Endothelial cell (in vitro differentiated cells): ENCODE data around the gene TAB3. TPM values are rescaled to one million over a fixed set of nuclear protein-coding genes. Genes with fewer than 3 reads are reported as not detected.

Experiments used
- DNase-seq: peaks from one replicate; pipeline ENCODE4 v3.0.0; 2021; ENCODE audit warnings: low spot score
- H3K27ac Mint-ChIP-seq: one replicate; pipeline ENCODE4 v1.8.0; 2021; ENCODE audit warnings: mixed read lengths, inconsistent platforms; ENCODE audit not compliant: unreplicated experiment
- H3K27me3 Mint-ChIP-seq: one replicate; pipeline ENCODE4 v1.8.0; 2021; ENCODE audit warnings: mild to moderate bottlenecking, moderate library complexity, mixed read lengths, inconsistent platforms; ENCODE audit not compliant: unreplicated experiment
- H3K36me3 Mint-ChIP-seq: one replicate; pipeline ENCODE4 v1.8.0; 2021; ENCODE audit warnings: mild to moderate bottlenecking, low read depth, mixed read lengths, inconsistent platforms; ENCODE audit not compliant: unreplicated experiment
- H3K4me1 Mint-ChIP-seq: one replicate; pipeline ENCODE4 v1.8.0; 2021; ENCODE audit warnings: mild to moderate bottlenecking, mixed read lengths, inconsistent platforms; ENCODE audit not compliant: unreplicated experiment
- H3K4me3 Mint-ChIP-seq: one replicate; pipeline ENCODE4 v1.8.0; 2021; ENCODE audit warnings: mild to moderate bottlenecking, mixed read lengths, inconsistent platforms; ENCODE audit not compliant: unreplicated experiment
- H3K9me3 Mint-ChIP-seq: one replicate; pipeline ENCODE4 v1.8.0; 2021; ENCODE audit warnings: mixed read lengths, inconsistent platforms; ENCODE audit not compliant: unreplicated experiment
- CTCF ChIP-seq: fragments of 200-600 bp; sonication (generic); IDR thresholded peaks from one replicate; pipeline ENCODE4 v1.5.0; 2021; ENCODE audit warnings: antibody characterized with exemption; ENCODE audit not compliant: unreplicated experiment
- total RNA-seq: library from RNA; stranded (reverse); fragmentation: NEBNext Ultra II Directional; extraction: Animal tissue kit (Norgen Biotek cat#: 25700); gene quantifications from one replicate; pipeline ENCODE4 v1.2.1, GENCODE V29; 2021; ENCODE audit not compliant: unreplicated experiment

TAB3 gene
- total RNA-seq, 1 donor from 2014 or later: 23.8 TPM

GRCh38 chrX:30863974-30864373 lies 25.1 kb downstream of the TAB3 start:
- Mint-ChIP-seq H3K4me1 (no peaks in the 10 kb centered on the region), H3K27ac (no peak overlapping the region), H3K36me3 (no peaks in the 10 kb centered on the region), H3K27me3 (no peaks in the 10 kb centered on the region), H3K4me3 (no peak overlapping the region), H3K9me3 (no peaks in the 10 kb centered on the region)
- no peak for TF ChIP-seq CTCF
- no peak for DNase-seq

- H3K4me1 Mint-ChIP-seq: no peaks in the 10 kb centered on the region
- H3K27me3 Mint-ChIP-seq: no peaks in the 10 kb centered on the region
- no peak overlapping the region for H3K4me3 Mint-ChIP-seq
- no peak for TF ChIP-seq CTCF
- DNase-seq: no peak
- H3K9me3 Mint-ChIP-seq: no peaks in the 10 kb centered on the region
- H3K27ac Mint-ChIP-seq: no peak overlapping the region
- H3K36me3 Mint-ChIP-seq: peaks cover 6% of the 10 kb centered on the region
Observed at GRCh38 chrX:30858098-30858497, 31.0 kb downstream of the TAB3 start.

- H3K4me3 Mint-ChIP-seq: no peak overlapping the region
- no peak for DNase-seq
- TF ChIP-seq CTCF: no peak
- H3K27me3 Mint-ChIP-seq: no peaks in the 10 kb centered on the region
- no peaks in the 10 kb centered on the region for H3K4me1 Mint-ChIP-seq
- peaks cover 10% of the 10 kb centered on the region for H3K36me3 Mint-ChIP-seq
- no peak overlapping the region for H3K27ac Mint-ChIP-seq
- no peaks in the 10 kb centered on the region for H3K9me3 Mint-ChIP-seq
Observed at GRCh38 chrX:30851449-30851848, 37.6 kb downstream of the TAB3 start.

GRCh38 chrX:30835373-30835772 lies 53.7 kb downstream of the TAB3 start:
- H3K27ac Mint-ChIP-seq: no peak overlapping the region
- no peak overlapping the region for H3K4me3 Mint-ChIP-seq
- no peaks in the 10 kb centered on the region for H3K27me3 Mint-ChIP-seq
- DNase-seq: no peak
- no peaks in the 10 kb centered on the region for H3K9me3 Mint-ChIP-seq
- peaks cover 11% of the 10 kb centered on the region for H3K36me3 Mint-ChIP-seq
- H3K4me1 Mint-ChIP-seq: peaks cover 3% of the 10 kb centered on the region
- no peak for TF ChIP-seq CTCF

- Mint-ChIP-seq H3K36me3 (peaks cover 11% of the 10 kb centered on the region), H3K27me3 (no peaks in the 10 kb centered on the region), H3K4me3 (no peak overlapping the region), H3K4me1 (no peaks in the 10 kb centered on the region), H3K27ac (no peak overlapping the region), H3K9me3 (no peaks in the 10 kb centered on the region)
- TF ChIP-seq CTCF: no peak
- DNase-seq: no peak
Observed at GRCh38 chrX:30833896-30834295, 55.2 kb downstream of the TAB3 start.
